GM12878 (cell line): ENCODE measurements around the gene FIBIN. TPM values are rescaled to one million over a fixed set of nuclear protein-coding genes. Genes with fewer than 3 reads are reported as not detected.

Experiments
- ATAC-seq: fragments of 200-7000 bp; cut with Tn5 transposase; 3 replicates; pipeline ENCODE4 v1.9.1; 2020; ENCODE audit warnings: mild to moderate bottlenecking, moderate library complexity
- BruUV-seq: library from RNA; stranded (reverse); fragments of 400-500 nt; replicated peaks from 2 replicates; lab custom pipeline; 2021; lab: Mats Ljungman, UMichigan
- CTCF ChIA-PET: fragments of 300-600 bp; sonication (Branson Sonifier 250); formaldehyde crosslinking; extraction: SDS; loops from one replicate; lab custom pipeline; 2021; ENCODE audit warnings: inconsistent platforms; lab: Yijun Ruan, JAX
- POLR2A ChIA-PET: fragments of 350-600 bp; formaldehyde crosslinking; extraction: SDS; loops from one replicate; lab custom pipeline; 2021; ENCODE audit warnings: inconsistent platforms; lab: Charles Lee
- RAD21 ChIA-PET: fragments of 300-600 bp; sonication (Branson Sonifier 250); formaldehyde crosslinking; loops from one replicate; lab custom pipeline; 2023; ENCODE audit warnings: antibody characterized with exemption; ENCODE audit not compliant: unreplicated experiment; lab: Charles Lee
- SMC1A ChIA-PET: fragments of 300-600 bp; sonication (Branson Sonifier 250); formaldehyde crosslinking; loops from one replicate; lab custom pipeline; 2023; ENCODE audit not compliant: unreplicated experiment, uncharacterized antibody; lab: Charles Lee
- DNase-seq: peaks from one replicate; pipeline ENCODE4 v3.0.0-alpha.2; 2011; ENCODE audit warnings: low read depth, low spot score
- FAIRE-seq: peaks from 3 replicates; lab custom pipeline; 2011; peaks lifted over from hg19 to GRCh38; lab: Jason Lieb, UNC
- H2AFZ ChIP-seq: 2 replicates; pipeline ENCODE4 v1.6.0; 2011; ENCODE audit warnings: low read depth, low read length, control low read depth; ENCODE audit not compliant: control insufficient read depth
- H3K27ac ChIP-seq: 2 replicates; pipeline ENCODE4 v1.5.1; 2011; ENCODE audit warnings: control low read depth; ENCODE audit not compliant: control insufficient read depth, insufficient read depth
- H3K27me3 ChIP-seq, 2 experiments: replicated peaks in 1 of 2; 2 replicates each; pipeline versions ENCODE4 v1.6.0 to v1.6.1; 2011; ENCODE audit warnings: low read length in 1 of 2; ENCODE audit not compliant: control insufficient read depth in 2 of 2, insufficient read depth in 2 of 2
- H3K36me3 ChIP-seq, 2 experiments: 2 replicates each; pipeline ENCODE4 v1.5.1; 2011; ENCODE audit warnings: low read length in 1 of 2; ENCODE audit not compliant: control insufficient read depth in 2 of 2, insufficient read depth in 2 of 2
- H3K4me1 ChIP-seq: 2 replicates; pipeline ENCODE4 v1.6.1; 2011; ENCODE audit warnings: mild to moderate bottlenecking, low read length, moderate library complexity, mixed read lengths; ENCODE audit not compliant: control insufficient read depth, insufficient read depth
- H3K4me2 ChIP-seq: 2 replicates; pipeline ENCODE4 v1.6.0; 2011; ENCODE audit warnings: control low read depth; ENCODE audit not compliant: control insufficient read depth, insufficient read depth
- H3K4me3 ChIP-seq: fragments of 200-600 bp; sonication (generic); 2 replicates; pipeline ENCODE4 v1.5.1; 2016
- H3K79me2 ChIP-seq: 2 replicates; pipeline ENCODE4 v1.6.0; 2011; ENCODE audit warnings: low read length; ENCODE audit not compliant: control insufficient read depth, insufficient read depth
- H3K9ac ChIP-seq: 2 replicates; pipeline ENCODE4 v1.8.0; 2011; ENCODE audit warnings: low read length, control low read depth, mixed read lengths; ENCODE audit not compliant: control insufficient read depth, insufficient read depth
- H3K9me3 ChIP-seq: replicated peaks from 3 replicates; pipeline ENCODE4 v1.5.1; 2011; ENCODE audit warnings: mild to moderate bottlenecking, low read length; ENCODE audit not compliant: control insufficient read depth, insufficient read depth
- H4K20me1 ChIP-seq: 2 replicates; pipeline ENCODE4 v1.6.0; 2011; ENCODE audit not compliant: control insufficient read depth, insufficient read depth
- CTCF ChIP-seq, 3 experiments: IDR thresholded peaks in 2 of 3; conservative IDR thresholded peaks in 1 of 3; 2 replicates each; pipeline ENCODE4 v1.5.1; 2011; ENCODE audit warnings: low read depth in 3 of 3, low read length in 3 of 3, mild to moderate bottlenecking in 3 of 3, control low read depth in 2 of 3, moderate library complexity in 2 of 3, inconsistent platforms in 1 of 3, mixed read lengths in 1 of 3; ENCODE audit not compliant: control insufficient read depth in 2 of 3, insufficient read depth in 1 of 3; ENCODE audit errors: extremely low read depth in 1 of 3
- EZH2 ChIP-seq: IDR thresholded peaks from 2 replicates; pipeline ENCODE4 v1.6.1; 2012; ENCODE audit warnings: low read depth, mild to moderate bottlenecking, control low read depth, inconsistent platforms, low read length, borderline replicate concordance; ENCODE audit not compliant: control insufficient read depth
- LARP7 ChIP-seq: fragments of 450-650 bp; IDR thresholded peaks from 2 replicates; pipeline ENCODE4 v1.6.1; 2017; ENCODE audit warnings: mild to moderate bottlenecking
- MTA2 ChIP-seq: fragments of 450-650 bp; IDR thresholded peaks from 2 replicates; pipeline ENCODE4 v1.6.1; 2016; ENCODE audit warnings: low read depth, mild to moderate bottlenecking, moderate library complexity
- NR2C2 ChIP-seq: IDR thresholded peaks from 2 replicates; pipeline ENCODE4 v1.6.1; 2011; ENCODE audit warnings: borderline replicate concordance, low read depth; ENCODE audit not compliant: control insufficient read depth, insufficient read length
- SRF ChIP-seq, 2 experiments: IDR thresholded peaks; 2 replicates each; pipeline ENCODE4 v1.6.1; 2011; ENCODE audit warnings: low read depth in 2 of 2, low read length in 2 of 2, mild to moderate bottlenecking in 1 of 2, moderate library complexity in 1 of 2
- SUZ12 ChIP-seq: fragments of 200-600 bp; sonication (generic); IDR thresholded peaks from one replicate; pipeline ENCODE4 v1.6.1; 2018; ENCODE audit warnings: antibody characterized with exemption, mild to moderate bottlenecking; ENCODE audit not compliant: unreplicated experiment
- WGBS: methylation state at CpG from one replicate; pipeline ENCODE4 v1.1.6; 2016; ENCODE audit warnings: low lambda C conversion rate; ENCODE audit not compliant: insufficient replicate concordance, insufficient coverage; ENCODE audit errors: missing lambda C conversion rate; 5-methylcytosine and 5-hydroxymethylcytosine counted together
- in situ Hi-C: fragments of 300-500 bp; cut with MboI; formaldehyde crosslinking; loops from 9 replicates; pipeline ENCODE4 v1.14.3; 2018; ENCODE audit warnings: mixed read lengths
- intact Hi-C: fragments of 100-400 bp; cut with micrococcal nuclease; formaldehyde crosslinking; loops from one replicate; pipeline ENCODE4 v1.14.2; 2022; ENCODE audit not compliant: unreplicated experiment
- polyA plus RNA-seq, 11 experiments: library from polyadenylated mRNA; depleted of rRNA in 4 of 11; unstranded in 6 of 11; stranded (reverse) in 5 of 11; fragments of >200 nt; fragmentation: Nextera tagmentation in 4 of 11; fragmentation: Illumina TruSeq in 1 of 11; extraction: Ambion mirVana in 4 of 11; extraction: Trizol in 1 of 11; gene quantifications; 1 replicate in 1 of 11; 2 replicates in 10 of 11; pipeline versions ENCODE4 v1.2.1 to v1.2.3, GENCODE V29; 2011 to 2016; ENCODE audit warnings: inconsistent platforms in 2 of 11, missing spikeins in 2 of 11, low read depth in 1 of 11
- total RNA-seq, 4 experiments: library from RNA; depleted of rRNA in 3 of 4; stranded (reverse); fragments of >200 nt in 3 of 4; fragmentation: Illumina TruSeq in 1 of 4; extraction: Trizol in 1 of 4; gene quantifications; 2 replicates each; pipeline versions ENCODE4 v1.2.1 to v1.2.3, GENCODE V29; 2013 to 2021
- TF ChIP-seq, protein P1 (sequence below): fragments of 450-650 bp; IDR thresholded peaks from 2 replicates; pipeline ENCODE4 v1.6.1; 2017; ENCODE audit warnings: mild to moderate bottlenecking, low read depth, inconsistent platforms; ENCODE audit not compliant: poor library complexity, severe bottlenecking
- TF ChIP-seq, protein P2 (sequence below): IDR thresholded peaks from 2 replicates; pipeline ENCODE4 v1.6.1; 2011; ENCODE audit warnings: mild to moderate bottlenecking, low read depth, low read length, moderate library complexity; ENCODE audit not compliant: insufficient replicate concordance

FIBIN gene
- total and polyA plus RNA-seq, 10 of the 15 experiments (the other 5 are each of a cell fraction or from before 2014, with no cell fraction given), result not detected

GRCh38 chr11:27008811-27009535 lies 15.1 kb downstream of the FIBIN start (continued):
- TF ChIP-seq CTCF (IDR thresholded peaks at IDR 0.05 in 2 of 3, conservative IDR thresholded peaks at IDR 0.05 in 1 of 3; ENCODE audit: control insufficient read depth in 2 of 3, extremely low read depth in 1 of 3, insufficient read depth in 1 of 3, low read depth in 3 of 3, low read length in 3 of 3) (no peak), SUZ12 (no peak)

- BruUV-seq, result no TSS peak
- TF ChIP-seq LARP7 (no peak), EZH2 (no peak), SRF (IDR thresholded peaks at IDR 0.05; ENCODE audit: low read depth in 2 of 2, low read length in 2 of 2) (no peak), MTA2 (no peak), NR2C2 (no peak)
- TF ChIP-seq, protein P1, sequence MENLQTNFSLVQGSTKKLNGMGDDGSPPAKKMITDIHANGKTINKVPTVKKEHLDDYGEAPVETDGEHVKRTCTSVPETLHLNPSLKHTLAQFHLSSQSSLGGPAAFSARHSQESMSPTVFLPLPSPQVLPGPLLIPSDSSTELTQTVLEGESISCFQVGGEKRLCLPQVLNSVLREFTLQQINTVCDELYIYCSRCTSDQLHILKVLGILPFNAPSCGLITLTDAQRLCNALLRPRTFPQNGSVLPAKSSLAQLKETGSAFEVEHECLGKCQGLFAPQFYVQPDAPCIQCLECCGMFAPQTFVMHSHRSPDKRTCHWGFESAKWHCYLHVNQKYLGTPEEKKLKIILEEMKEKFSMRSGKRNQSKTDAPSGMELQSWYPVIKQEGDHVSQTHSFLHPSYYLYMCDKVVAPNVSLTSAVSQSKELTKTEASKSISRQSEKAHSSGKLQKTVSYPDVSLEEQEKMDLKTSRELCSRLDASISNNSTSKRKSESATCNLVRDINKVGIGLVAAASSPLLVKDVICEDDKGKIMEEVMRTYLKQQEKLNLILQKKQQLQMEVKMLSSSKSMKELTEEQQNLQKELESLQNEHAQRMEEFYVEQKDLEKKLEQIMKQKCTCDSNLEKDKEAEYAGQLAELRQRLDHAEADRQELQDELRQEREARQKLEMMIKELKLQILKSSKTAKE, result no peak
- TF ChIP-seq, protein P2, sequence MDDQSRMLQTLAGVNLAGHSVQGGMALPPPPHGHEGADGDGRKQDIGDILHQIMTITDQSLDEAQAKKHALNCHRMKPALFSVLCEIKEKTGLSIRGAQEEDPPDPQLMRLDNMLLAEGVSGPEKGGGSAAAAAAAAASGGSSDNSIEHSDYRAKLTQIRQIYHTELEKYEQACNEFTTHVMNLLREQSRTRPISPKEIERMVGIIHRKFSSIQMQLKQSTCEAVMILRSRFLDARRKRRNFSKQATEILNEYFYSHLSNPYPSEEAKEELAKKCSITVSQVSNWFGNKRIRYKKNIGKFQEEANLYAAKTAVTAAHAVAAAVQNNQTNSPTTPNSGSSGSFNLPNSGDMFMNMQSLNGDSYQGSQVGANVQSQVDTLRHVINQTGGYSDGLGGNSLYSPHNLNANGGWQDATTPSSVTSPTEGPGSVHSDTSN, result no peak
- RAD21 ChIA-PET, result no interaction called here
Observed at GRCh38 chr11:27011560-27012233, 17.8 kb downstream of the FIBIN start.

More at GRCh38 chr11:27011560-27012233, 17.8 kb downstream of the FIBIN start:
- WGBS, result 15% methylated on average over 4 of the region's 4 CpGs
- H3K4me3 ChIP-seq, result no peak overlapping the region
- POLR2A ChIA-PET, result no interaction called here
- SMC1A ChIA-PET, result interaction anchor here (0.7 kb wide), 1 partner anchor 26 kb away, joined by 3 read pairs; no protein-coding TSS in a partner anchor
- no peaks in the 10 kb centered on the region for H3K9me3 ChIP-seq
- no peak overlapping the region for H3K4me2 ChIP-seq
- intact Hi-C loops (no loop called here), in situ Hi-C loops (no loop called here)
- H3K9ac ChIP-seq, result no peak overlapping the region
- DNase-seq (no peak), ATAC-seq (no peak), FAIRE-seq (no peak)
- no peaks in the 10 kb centered on the region for H4K20me1 ChIP-seq
- H3K4me1 ChIP-seq, result no peaks in the 10 kb centered on the region
- no peak overlapping the region for H2AFZ ChIP-seq
- CTCF ChIA-PET, result interaction anchor here (1.0 kb wide), 2 partner anchors 9 to 16 kb away, joined by 3 read pairs; no protein-coding TSS in a partner anchor
- H3K79me2 ChIP-seq, result no peaks in the 10 kb centered on the region
- no peaks in the 10 kb centered on the region for H3K27me3 ChIP-seq
- no peaks in the 10 kb centered on the region for H3K36me3 ChIP-seq
- no peak overlapping the region for H3K27ac ChIP-seq
